ENCODE measurements around the gene FRMD4A.

The FRMD4A gene

GRCh38 chr10:13649844-13650520 lies 680.7 kb downstream of the FRMD4A start:
- no peak for DNase-seq (ENCODE audit: low spot score)

DNA sequence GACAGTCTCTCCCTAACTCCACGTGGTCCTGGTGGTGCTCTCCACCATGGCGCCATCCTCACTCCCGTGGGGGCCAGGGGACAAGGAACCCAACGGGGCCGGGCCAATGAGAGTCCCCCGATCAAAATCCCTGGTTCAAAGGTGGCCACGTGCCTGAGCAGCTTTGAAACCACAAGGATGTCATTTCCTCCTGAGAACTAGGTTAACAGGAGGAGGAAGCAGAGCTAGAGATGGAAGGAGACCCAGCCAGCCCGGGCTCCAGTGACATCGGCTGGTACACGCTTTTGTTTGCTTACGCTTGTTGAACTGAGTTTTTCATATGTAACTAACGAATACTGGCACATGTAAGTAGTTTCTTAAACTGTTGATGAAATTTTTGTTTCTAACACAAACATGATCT lies 682.3 kb downstream of the FRMD4A start:
- DNase-seq (ENCODE audit: low spot score), result no peak

DNA sequence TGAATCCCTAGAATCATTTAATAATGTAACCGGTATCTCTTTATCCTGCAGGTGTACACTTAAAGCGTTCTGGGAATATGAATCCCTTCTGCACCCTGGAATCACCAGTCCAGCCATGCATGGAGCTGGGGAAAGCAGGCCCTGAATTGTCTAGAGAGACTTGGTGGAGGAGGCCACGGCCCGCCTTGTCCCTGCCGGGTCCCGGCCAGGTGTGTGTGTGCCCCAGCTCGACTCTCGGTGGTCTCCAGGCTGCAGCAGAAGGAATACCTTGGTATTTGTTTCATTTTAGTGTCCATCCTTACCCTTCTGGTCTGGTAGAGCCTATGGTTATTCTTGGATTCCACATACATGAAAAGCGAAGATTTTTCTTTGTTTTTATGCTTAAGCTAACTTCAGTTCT lies 685.9 kb downstream of the FRMD4A start:
- no peak for DNase-seq (ENCODE audit: low spot score)

GRCh38 chr10:13643016-13643415 lies 687.7 kb downstream of the FRMD4A start:
- DNase-seq (ENCODE audit: low spot score), result no peak

DNA sequence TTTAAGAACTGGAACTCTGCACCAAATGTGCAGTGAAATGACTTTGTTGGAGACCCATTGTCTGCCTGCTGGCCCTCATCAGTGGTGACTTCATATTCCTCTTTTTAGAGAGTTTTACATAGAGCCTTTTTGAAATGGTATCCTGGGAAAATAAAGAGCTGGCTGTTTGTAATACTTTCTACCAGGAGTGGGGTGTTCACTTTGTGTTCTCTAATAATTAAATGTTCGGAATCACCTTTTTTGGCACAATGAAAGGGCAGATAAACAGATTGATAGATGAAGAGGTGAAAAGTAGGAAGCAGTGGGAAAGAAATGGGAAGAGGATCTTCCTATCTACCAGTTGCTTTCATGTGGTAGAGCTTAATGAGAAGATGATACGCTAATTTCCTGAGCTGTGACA lies 688.4 kb downstream of the FRMD4A start:
- DNase-seq (ENCODE audit: low spot score), result no peak

GRCh38 chr10:13637894-13638293 lies 692.8 kb downstream of the FRMD4A start:
- no peak for DNase-seq (ENCODE audit: low spot score)

GRCh38 chr10:13637303-13637856 lies 693.3 kb downstream of the FRMD4A start:
- DNase-seq (ENCODE audit: low spot score), result no peak

- no peak for DNase-seq (ENCODE audit: low spot score)
These were observed 693.9 kb downstream of the FRMD4A start for GRCh38 chr10:13636776-13637175.

GRCh38 chr10:13634207-13634606 lies 696.5 kb downstream of the FRMD4A start:
- DNase-seq (ENCODE audit: low spot score), result no peak

DNA sequence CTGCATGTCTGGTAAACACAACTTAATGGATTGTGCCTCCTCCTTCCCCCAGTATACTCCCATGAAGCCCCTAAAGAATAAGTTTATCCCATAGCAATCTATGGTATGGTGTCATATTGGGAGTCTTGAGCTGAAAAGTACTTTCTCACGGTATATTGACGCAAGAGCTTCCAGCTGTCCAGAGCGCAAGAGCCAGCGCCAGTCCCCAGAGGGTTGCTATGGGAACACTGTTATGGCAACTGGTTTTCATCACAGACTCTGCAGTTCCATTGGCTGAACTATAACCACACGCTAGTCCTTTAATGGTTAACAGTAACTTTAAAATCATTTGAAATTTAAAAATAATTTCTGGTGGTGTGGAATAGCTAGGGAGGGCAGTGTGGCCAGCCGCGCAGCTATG lies 697.0 kb downstream of the FRMD4A start:
- DNase-seq (ENCODE audit: low spot score), result no peak

GRCh38 chr10:13632884-13633440 lies 697.8 kb downstream of the FRMD4A start:
- DNase-seq (ENCODE audit: low spot score), result no peak

DNA sequence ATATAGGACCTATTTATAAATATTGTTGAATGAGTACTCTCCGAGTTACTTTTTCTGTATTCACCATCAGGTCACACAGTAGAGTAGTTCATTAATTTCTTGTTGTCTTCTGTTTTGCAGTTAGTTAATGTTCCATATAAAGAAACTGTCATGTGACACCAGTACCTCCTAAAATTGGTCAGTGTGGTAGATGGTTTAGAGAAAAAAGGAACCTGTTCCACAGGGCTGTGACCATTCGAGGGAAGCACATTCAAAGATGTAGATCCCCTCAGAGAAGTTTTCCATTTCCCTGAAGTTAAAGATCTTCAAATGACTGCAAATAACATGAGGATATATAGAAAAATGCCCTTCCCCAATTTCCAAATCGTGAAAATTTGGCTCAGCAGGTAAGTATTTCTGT lies 698.3 kb downstream of the FRMD4A start:
- no peak for DNase-seq (ENCODE audit: low spot score)

- no peak for DNase-seq (ENCODE audit: low spot score)
These were observed 699.1 kb downstream of the FRMD4A start for GRCh38 chr10:13631594-13631993.

DNA sequence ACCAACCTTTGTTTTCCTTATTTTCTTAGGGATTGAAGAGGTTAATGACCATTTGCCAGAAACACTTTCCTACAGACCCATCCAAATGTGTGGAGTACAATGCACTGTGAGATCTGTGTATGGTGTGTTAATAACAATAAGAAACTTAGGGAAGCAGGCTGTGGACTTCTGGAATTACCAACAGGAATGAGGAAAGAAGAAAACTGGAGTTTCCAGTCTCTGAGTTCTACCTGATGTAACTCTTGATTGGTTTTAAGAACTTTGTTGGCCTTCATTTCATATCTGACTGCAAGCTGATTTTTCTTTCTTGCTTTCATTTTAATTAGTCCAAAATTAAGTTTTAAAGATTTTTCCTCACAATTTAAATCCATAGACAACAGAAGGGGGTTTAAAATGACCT lies 700.5 kb downstream of the FRMD4A start:
- no peak for DNase-seq (ENCODE audit: low spot score)

GRCh38 chr10:13629116-13629515 lies 701.6 kb downstream of the FRMD4A start:
- no peak for DNase-seq (ENCODE audit: low spot score)

- no peak for DNase-seq (ENCODE audit: low spot score)
These were observed 702.1 kb downstream of the FRMD4A start for GRCh38 chr10:13628661-13629060.

DNA sequence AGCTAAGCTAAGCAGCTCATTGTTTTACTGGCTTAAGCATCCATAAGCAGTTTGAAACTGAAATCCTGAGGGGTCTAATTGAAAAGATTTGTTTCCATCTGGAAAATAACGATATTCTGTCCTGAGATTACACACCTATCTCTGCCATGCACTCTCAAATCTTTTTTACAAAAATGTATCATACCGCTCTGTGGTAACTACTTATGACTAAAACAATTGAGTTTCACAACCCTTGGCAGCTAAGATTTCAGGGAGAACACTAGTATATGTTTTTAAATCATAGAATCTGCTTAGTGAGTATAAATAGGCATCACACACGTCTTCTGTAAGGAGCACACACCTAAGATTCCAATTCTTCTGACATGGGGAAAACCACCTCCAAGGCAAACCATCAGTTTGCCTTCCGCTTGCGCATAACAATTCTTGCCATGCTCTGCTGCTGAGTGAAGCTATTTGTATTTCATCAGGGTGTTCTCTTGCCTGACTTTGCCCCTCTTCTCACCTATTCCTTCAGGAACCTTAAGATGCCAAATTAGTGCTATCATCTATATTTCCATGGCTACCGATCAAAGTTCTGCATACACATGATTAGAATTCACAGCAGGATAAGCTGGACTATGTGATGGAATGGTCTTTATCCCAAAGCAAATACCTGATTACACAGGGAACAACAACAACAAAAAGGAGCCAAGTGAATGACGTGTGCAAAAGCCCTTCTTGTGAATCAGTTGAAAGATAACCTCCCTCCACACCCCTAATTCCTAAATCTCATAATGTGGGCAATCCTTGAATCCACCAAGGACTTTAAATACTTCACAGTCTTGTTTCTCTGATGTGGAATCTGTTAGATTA lies 703.0 kb downstream of the FRMD4A start:
- DNase-seq (ENCODE audit: low spot score), result no peak

- DNase-seq (ENCODE audit: low spot score), result no peak
These were observed 706.1 kb downstream of the FRMD4A start for GRCh38 chr10:13624630-13625029.

GRCh38 chr10:13621931-13622330 lies 708.8 kb downstream of the FRMD4A start:
- DNase-seq (ENCODE audit: low spot score), result no peak

- DNase-seq (ENCODE audit: low spot score), result peak; percentile 36
These were observed 713.6 kb downstream of the FRMD4A start for GRCh38 chr10:13617116-13617515.

- DNase-seq (ENCODE audit: low spot score), result no peak
These were observed 714.9 kb downstream of the FRMD4A start for GRCh38 chr10:13615650-13616300.

- DNase-seq (ENCODE audit: low spot score), result no peak
These were observed 716.0 kb downstream of the FRMD4A start for GRCh38 chr10:13614530-13615332.
